HEK293 (cell line): ENCODE data around the gene OCA2.

Experiments
- CTCF ChIA-PET: fragments of 350-600 bp; formaldehyde crosslinking; extraction: SDS; loops from one replicate; lab custom pipeline; 2021; ENCODE audit warnings: antibody characterized with exemption; lab: Yijun Ruan, JAX
- POLR2A ChIA-PET: fragments of 300-600 bp; formaldehyde crosslinking; extraction: SDS; loops from one replicate; lab custom pipeline; 2020; ENCODE audit warnings: antibody characterized with exemption, inconsistent platforms; lab: Yijun Ruan, JAX
- H3K27ac ChIP-seq: fragments of 200-500 bp; sonication (Bioruptor generic); 2 replicates; pipeline ENCODE4 v1.5.1; 2014; ENCODE audit warnings: low read depth, low read length, control low read depth, inconsistent platforms; ENCODE audit errors: extremely low read depth
- H3K36me3 ChIP-seq, 2 experiments: fragments of 200-500 bp in 1 of 2; sonication (Bioruptor generic) in 1 of 2; 1 replicate in 1 of 2; 2 replicates in 1 of 2; pipeline ENCODE4 v1.5.1; 2014 to 2017; ENCODE audit warnings: inconsistent platforms in 2 of 2, low read length in 2 of 2; ENCODE audit not compliant: control insufficient read depth in 2 of 2, insufficient read depth in 1 of 2
- H3K4me1 ChIP-seq: fragments of 200-500 bp; sonication (Bioruptor generic); 2 replicates; pipeline ENCODE4 v1.5.1; 2014; ENCODE audit warnings: mild to moderate bottlenecking, low read length, inconsistent platforms; ENCODE audit not compliant: control insufficient read depth, insufficient read depth
- H3K4me3 ChIP-seq: 2 replicates; pipeline ENCODE4 v1.5.1; 2011; ENCODE audit warnings: low read depth, mild to moderate bottlenecking, control low read depth, low read length, moderate library complexity
- H3K9me3 ChIP-seq: fragments of 200-500 bp; sonication (Bioruptor generic); 2 replicates; pipeline ENCODE4 v1.5.1; 2014; ENCODE audit warnings: low read depth, low read length, inconsistent platforms; ENCODE audit not compliant: control insufficient read depth, insufficient read depth
- GFI1B ChIP-seq: fragments of 450-650 bp; formaldehyde crosslinking; IDR thresholded peaks from 2 replicates; pipeline ENCODE4 v1.5.1; 2016; ENCODE audit warnings: missing biosample characterization, missing genetic modification characterization
- GLI4 ChIP-seq: fragments of 450-650 bp; formaldehyde crosslinking; IDR thresholded peaks from 2 replicates; pipeline ENCODE4 v1.5.1; 2016; ENCODE audit warnings: missing biosample characterization, missing genetic modification characterization
- HIC1 ChIP-seq: fragments of 450-650 bp; formaldehyde crosslinking; IDR thresholded peaks from 2 replicates; pipeline ENCODE4 v1.5.1; 2016; ENCODE audit warnings: missing biosample characterization, missing genetic modification characterization
- KLF10 ChIP-seq: fragments of 450-650 bp; IDR thresholded peaks from 2 replicates; pipeline ENCODE4 v1.5.1; 2018; ENCODE audit warnings: missing biosample characterization, mild to moderate bottlenecking, missing genetic modification characterization
- KLF17 ChIP-seq: fragments of 450-650 bp; formaldehyde crosslinking; IDR thresholded peaks from 2 replicates; pipeline ENCODE4 v1.5.1; 2016; ENCODE audit warnings: missing biosample characterization, missing genetic modification characterization
- OVOL3 ChIP-seq: fragments of 450-650 bp; formaldehyde crosslinking; IDR thresholded peaks from 2 replicates; pipeline ENCODE4 v1.5.1; 2016; ENCODE audit warnings: missing biosample characterization, missing genetic modification characterization
- SCRT1 ChIP-seq: fragments of 450-650 bp; formaldehyde crosslinking; IDR thresholded peaks from 2 replicates; pipeline ENCODE4 v1.5.1; 2016; ENCODE audit warnings: missing biosample characterization, missing genetic modification characterization, borderline replicate concordance
- ZBTB10 ChIP-seq: fragments of 450-650 bp; formaldehyde crosslinking; IDR thresholded peaks from 2 replicates; pipeline ENCODE4 v1.5.1; 2016; ENCODE audit warnings: missing biosample characterization, missing genetic modification characterization
- ZBTB21 ChIP-seq: fragments of 450-650 bp; formaldehyde crosslinking; IDR thresholded peaks from 2 replicates; pipeline ENCODE4 v1.5.1; 2017; ENCODE audit warnings: missing biosample characterization, missing genetic modification characterization
- ZEB2 ChIP-seq: fragments of 450-650 bp; formaldehyde crosslinking; IDR thresholded peaks from 2 replicates; pipeline ENCODE4 v1.5.1; 2016; ENCODE audit warnings: missing biosample characterization, missing genetic modification characterization
- ZFHX2 ChIP-seq: fragments of 450-650 bp; formaldehyde crosslinking; conservative IDR thresholded peaks from 2 replicates; pipeline ENCODE4 v1.5.1; 2016; ENCODE audit warnings: missing biosample characterization, missing genetic modification characterization
- ZNF155 ChIP-seq: fragments of 450-650 bp; formaldehyde crosslinking; IDR thresholded peaks from 2 replicates; pipeline ENCODE4 v1.5.1; 2016; ENCODE audit warnings: missing biosample characterization, missing genetic modification characterization
- ZNF239 ChIP-seq: fragments of 450-650 bp; formaldehyde crosslinking; IDR thresholded peaks from 2 replicates; pipeline ENCODE4 v1.5.1; 2016; ENCODE audit warnings: missing biosample characterization, missing genetic modification characterization
- ZNF292 ChIP-seq: fragments of 450-650 bp; formaldehyde crosslinking; IDR thresholded peaks from 2 replicates; pipeline ENCODE4 v1.5.1; 2016; ENCODE audit warnings: low read depth, missing biosample characterization, missing genetic modification characterization, borderline replicate concordance
- ZNF366 ChIP-seq: fragments of 450-650 bp; formaldehyde crosslinking; conservative IDR thresholded peaks from 2 replicates; pipeline ENCODE4 v1.5.1; 2016; ENCODE audit warnings: missing biosample characterization, missing genetic modification characterization
- ZNF37A ChIP-seq: fragments of 450-650 bp; IDR thresholded peaks from 2 replicates; pipeline ENCODE4 v1.5.1; 2018; ENCODE audit warnings: missing biosample characterization, missing genetic modification characterization
- ZNF394 ChIP-seq: fragments of 450-650 bp; formaldehyde crosslinking; IDR thresholded peaks from 2 replicates; pipeline ENCODE4 v1.5.1; 2016; ENCODE audit warnings: missing biosample characterization, missing genetic modification characterization, mild to moderate bottlenecking, moderate library complexity, borderline replicate concordance
- ZNF473 ChIP-seq: fragments of 450-650 bp; formaldehyde crosslinking; IDR thresholded peaks from 2 replicates; pipeline ENCODE4 v1.5.1; 2017; ENCODE audit warnings: missing biosample characterization, missing genetic modification characterization
- ZNF510 ChIP-seq: fragments of 450-650 bp; formaldehyde crosslinking; IDR thresholded peaks from 2 replicates; pipeline ENCODE4 v1.5.1; 2018; ENCODE audit warnings: mild to moderate bottlenecking, missing genetic modification characterization, missing biosample characterization; ENCODE audit not compliant: insufficient replicate concordance
- ZNF555 ChIP-seq: fragments of 450-650 bp; formaldehyde crosslinking; conservative IDR thresholded peaks from 2 replicates; pipeline ENCODE4 v1.5.1; 2017; ENCODE audit warnings: missing biosample characterization, mild to moderate bottlenecking, missing genetic modification characterization, inconsistent platforms
- ZNF600 ChIP-seq: fragments of 450-650 bp; formaldehyde crosslinking; IDR thresholded peaks from 2 replicates; pipeline ENCODE4 v1.5.1; 2016; ENCODE audit warnings: missing biosample characterization, missing genetic modification characterization
- ZNF624 ChIP-seq: fragments of 450-650 bp; formaldehyde crosslinking; IDR thresholded peaks from 2 replicates; pipeline ENCODE4 v1.5.1; 2017; ENCODE audit warnings: missing biosample characterization, missing genetic modification characterization
- ZNF768 ChIP-seq: fragments of 450-650 bp; formaldehyde crosslinking; IDR thresholded peaks from 2 replicates; pipeline ENCODE4 v1.5.1; 2018; ENCODE audit warnings: missing biosample characterization, mild to moderate bottlenecking, missing genetic modification characterization
- ZNF791 ChIP-seq: fragments of 450-650 bp; formaldehyde crosslinking; IDR thresholded peaks from 2 replicates; pipeline ENCODE4 v1.5.1; 2016; ENCODE audit warnings: missing biosample characterization, missing genetic modification characterization
- ZNF792 ChIP-seq: fragments of 450-650 bp; formaldehyde crosslinking; IDR thresholded peaks from 2 replicates; pipeline ENCODE4 v1.5.1; 2016; ENCODE audit warnings: missing biosample characterization, missing genetic modification characterization
- ZSCAN30 ChIP-seq: fragments of 450-650 bp; IDR thresholded peaks from 2 replicates; pipeline ENCODE4 v1.5.1; 2018; ENCODE audit warnings: missing biosample characterization, mild to moderate bottlenecking, missing genetic modification characterization, moderate library complexity
- ZXDB ChIP-seq: fragments of 450-650 bp; formaldehyde crosslinking; IDR thresholded peaks from 2 replicates; pipeline ENCODE4 v1.5.1; 2016; ENCODE audit warnings: missing biosample characterization, missing genetic modification characterization
- TF ChIP-seq, protein P1 (sequence below): fragments of 450-650 bp; formaldehyde crosslinking; IDR thresholded peaks from 2 replicates; pipeline ENCODE4 v1.5.1; 2016; ENCODE audit warnings: missing biosample characterization, missing genetic modification characterization

Gene OCA2

GRCh38 chr15:27783678-27784077 is 315.4 kb downstream of the OCA2 start:
- H3K27ac ChIP-seq = no peak overlapping the region
- no peak overlapping the region for H3K4me3 ChIP-seq
- CTCF ChIA-PET = no interaction called here
- no peaks in the 10 kb centered on the region for H3K4me1 ChIP-seq
- H3K36me3 ChIP-seq = no peaks in the 10 kb centered on the region
- POLR2A ChIA-PET = no interaction called here
- no peaks in the 10 kb centered on the region for H3K9me3 ChIP-seq
- no peak for TF ChIP-seq ZNF510 (tag by site-specific recombination)
- TF ChIP-seq ZNF473 (tag by site-specific recombination) = no peak

- TF ChIP-seq ZNF600 (tag by site-specific recombination) (no peak), SCRT1 (tag by site-specific recombination) (no peak), ZFHX2 (tag by site-specific recombination) (no peak), ZXDB (tag by site-specific recombination) (no peak), GLI4 (no peak), ZSCAN30 (tag by site-specific recombination) (no peak), ZBTB10 (no peak), GFI1B (tag by site-specific recombination) (no peak), ZNF394 (tag by site-specific recombination) (no peak)
- Histone ChIP-seq H3K9me3 (no peaks in the 10 kb centered on the region), H3K27ac (no peak overlapping the region), H3K36me3 (no peaks in the 10 kb centered on the region), H3K4me1 (no peaks in the 10 kb centered on the region), H3K4me3 (no peak overlapping the region)
- POLR2A ChIA-PET = no interaction called here
- CTCF ChIA-PET = no interaction called here
These were observed 317.0 kb downstream of the OCA2 start for GRCh38 chr15:27782125-27782524.

DNA sequence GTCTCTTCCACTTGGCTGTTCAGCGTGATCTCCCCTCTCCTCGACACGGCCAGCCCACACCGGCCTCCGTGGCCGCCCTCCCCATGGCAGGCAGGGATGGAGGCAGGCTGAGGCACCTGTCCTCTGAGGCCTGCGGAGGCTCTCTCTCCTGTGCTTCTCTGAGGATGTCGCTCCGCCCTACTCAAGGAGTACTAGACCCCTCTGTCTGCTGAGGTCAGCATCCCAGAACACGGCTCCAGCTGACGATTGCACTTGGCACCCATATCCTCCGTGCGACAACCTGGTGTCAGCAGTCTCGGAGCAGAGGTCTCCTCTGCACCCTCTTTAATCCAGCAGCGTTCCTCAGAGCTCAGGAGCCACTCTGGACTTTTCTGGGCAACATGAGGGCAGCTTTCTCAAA is 322.6 kb downstream of the OCA2 start:
- POLR2A ChIA-PET = no interaction called here
- Histone ChIP-seq H3K36me3 (no peaks in the 10 kb centered on the region), H3K4me1 (no peaks in the 10 kb centered on the region), H3K4me3 (no peak overlapping the region), H3K9me3 (no peaks in the 10 kb centered on the region), H3K27ac (no peak overlapping the region)
- CTCF ChIA-PET = no interaction called here
- TF ChIP-seq ZNF792 (no peak), ZNF366 (tag by site-specific recombination) (no peak), ZNF791 (tag by site-specific recombination) (no peak), HIC1 (tag by site-specific recombination) (no peak), ZNF555 (tag by site-specific recombination) (no peak), KLF10 (no peak), ZBTB21 (tag by site-specific recombination) (no peak), OVOL3 (no peak), ZNF768 (no peak), KLF17 (tag by site-specific recombination) (no peak), ZNF239 (tag by site-specific recombination) (no peak), ZNF394 (tag by site-specific recombination) (no peak), ZNF292 (no peak), ZNF37A (tag by site-specific recombination) (no peak), ZNF624 (tag by site-specific recombination) (no peak), ZNF155 (tag by site-specific recombination) (no peak), ZEB2 (tag by site-specific recombination) (no peak)
- TF ChIP-seq, protein P1, sequence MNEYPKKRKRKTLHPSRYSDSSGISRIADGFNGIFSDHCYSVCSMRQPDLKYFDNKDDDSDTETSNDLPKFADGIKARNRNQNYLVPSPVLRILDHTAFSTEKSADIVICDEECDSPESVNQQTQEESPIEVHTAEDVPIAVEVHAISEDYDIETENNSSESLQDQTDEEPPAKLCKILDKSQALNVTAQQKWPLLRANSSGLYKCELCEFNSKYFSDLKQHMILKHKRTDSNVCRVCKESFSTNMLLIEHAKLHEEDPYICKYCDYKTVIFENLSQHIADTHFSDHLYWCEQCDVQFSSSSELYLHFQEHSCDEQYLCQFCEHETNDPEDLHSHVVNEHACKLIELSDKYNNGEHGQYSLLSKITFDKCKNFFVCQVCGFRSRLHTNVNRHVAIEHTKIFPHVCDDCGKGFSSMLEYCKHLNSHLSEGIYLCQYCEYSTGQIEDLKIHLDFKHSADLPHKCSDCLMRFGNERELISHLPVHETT (tag by site-specific recombination) = no peak
